Measurements from ENCODE around the gene NME7.

GRCh38 chr1:169338617-169339016 lies 29.0 kb downstream of the NME7 start:
- TF ChIP-seq CTCF (IDR thresholded peaks at IDR 0.05), result no peak
- TF ChIP-seq SIN3A (IDR thresholded peaks at IDR 0.05; ENCODE audit: borderline replicate concordance, insufficient read depth, low read depth, low read length), result no peak
- TF ChIP-seq POLR2AphosphoS5 (IDR thresholded peaks at IDR 0.05; ENCODE audit: low read depth, low read length), result no peak
- TF ChIP-seq REST (IDR thresholded peaks at IDR 0.05; ENCODE audit: insufficient read depth in 1 of 2, low read depth in 2 of 2, low read length in 1 of 2), result no peak
- no peak for TF ChIP-seq TCF7L2 (IDR thresholded peaks at IDR 0.05; ENCODE audit: low read depth, low read length)
